ENCODE results near the gene TMEM273.

TMEM273 gene

GRCh38 chr10:49163741-49164140 is 24.4 kb downstream of the TMEM273 start:
- H2BK12ac ChIP-seq (ENCODE audit: low read length) = no peak overlapping the region

GRCh38 chr10:49162761-49163310 is 25.4 kb downstream of the TMEM273 start:
- H2BK12ac ChIP-seq (ENCODE audit: low read length) = no peak overlapping the region
- no peak overlapping the region for H4K8ac ChIP-seq (ENCODE audit: low read depth, low read length)
- no peak overlapping the region for H3K4ac ChIP-seq (ENCODE audit: low read length)
- no CpG with 5 or more reads among the region's 8 CpGs for whole genome bisulfite sequencing, 2 donors (ENCODE audit: extremely low coverage in 2 of 2, insufficient read length in 2 of 2, insufficient replicate concordance in 1 of 2)
- peaks cover 0 to 2% (median 0%) of the 10 kb centered on the region in 3 experiments for H3K27me3 ChIP-seq (ENCODE audit: control insufficient read depth in 3 of 3, insufficient read depth in 3 of 3, low read depth in 1 of 3, low read length in 3 of 3)
- H3K27ac ChIP-seq (replicated peaks; ENCODE audit: low read length) = no peak overlapping the region
- DNase-seq (ENCODE audit: low spot score) = no peak
- H2BK15ac ChIP-seq (ENCODE audit: low read length) = no peak overlapping the region
- no peak overlapping the region for H3K9ac ChIP-seq (ENCODE audit: low read depth, low read length, poor library complexity)
- no peak overlapping the region for H2BK120ac ChIP-seq (ENCODE audit: low read depth, low read length)
- H3K14ac ChIP-seq (ENCODE audit: low read length) = no peak overlapping the region
- no peaks in the 10 kb centered on the region for H3K4me1 ChIP-seq (ENCODE audit: control insufficient read depth in 2 of 2, insufficient read depth in 1 of 2, low read depth in 1 of 2, low read length in 2 of 2)
- peak overlapping the region; percentile 33 for H3K18ac ChIP-seq (ENCODE audit: low read length)
- no peak overlapping the region for H2AFZ ChIP-seq (ENCODE audit: low read length)
- no peak overlapping the region for H3K23ac ChIP-seq (ENCODE audit: low read depth, low read length, poor library complexity)
- H3K4me2 ChIP-seq (ENCODE audit: insufficient read depth, low read length, poor library complexity, severe bottlenecking) = no peak overlapping the region
- H3K36me3 ChIP-seq (replicated peaks in 1 of 2; ENCODE audit: control insufficient read depth in 2 of 2, insufficient read depth in 2 of 2, low read length in 2 of 2) = no peaks in the 10 kb centered on the region
- no peak overlapping the region for H2AK5ac ChIP-seq (ENCODE audit: low read depth, low read length)
- no peaks in the 10 kb centered on the region for H3K79me1 ChIP-seq (ENCODE audit: low read depth, low read length)
- H3K9me3 ChIP-seq (replicated peaks in 1 of 2; ENCODE audit: control insufficient read depth in 2 of 2, insufficient read depth in 1 of 2, low read depth in 1 of 2, low read length in 2 of 2) = no peaks in the 10 kb centered on the region
- no peak overlapping the region for H4K91ac ChIP-seq (ENCODE audit: low read depth, low read length, poor library complexity)
- no peak overlapping the region for H2BK5ac ChIP-seq (ENCODE audit: low read length)
- H3K4me3 ChIP-seq (ENCODE audit: low read length in 2 of 2) = no peak overlapping the region

More at GRCh38 chr10:49163741-49164140, 24.4 kb downstream of the TMEM273 start:
- no peak for DNase-seq (ENCODE audit: low spot score)
- no peak overlapping the region for H4K8ac ChIP-seq (ENCODE audit: low read depth, low read length)
- no peak overlapping the region for H2BK15ac ChIP-seq (ENCODE audit: low read length)
- H3K4me2 ChIP-seq (ENCODE audit: insufficient read depth, low read length, poor library complexity, severe bottlenecking) = no peak overlapping the region
- no peaks in the 10 kb centered on the region for H3K4me1 ChIP-seq (ENCODE audit: control insufficient read depth in 2 of 2, insufficient read depth in 1 of 2, low read depth in 1 of 2, low read length in 2 of 2)
- no peak overlapping the region for H4K91ac ChIP-seq (ENCODE audit: low read depth, low read length, poor library complexity)
- no peak overlapping the region for H3K27ac ChIP-seq (replicated peaks; ENCODE audit: low read length)
- no peak overlapping the region for H3K9ac ChIP-seq (ENCODE audit: low read depth, low read length, poor library complexity)
- peaks cover 0 to 2% (median 0%) of the 10 kb centered on the region in 3 experiments for H3K27me3 ChIP-seq (ENCODE audit: control insufficient read depth in 3 of 3, insufficient read depth in 3 of 3, low read depth in 1 of 3, low read length in 3 of 3)
- no peak overlapping the region for H2AK5ac ChIP-seq (ENCODE audit: low read depth, low read length)
- H2BK5ac ChIP-seq (ENCODE audit: low read length) = no peak overlapping the region
- no peak overlapping the region for H2AFZ ChIP-seq (ENCODE audit: low read length)
- no peak overlapping the region for H3K18ac ChIP-seq (ENCODE audit: low read length)
- H3K4ac ChIP-seq (ENCODE audit: low read length) = no peak overlapping the region
- no peaks in the 10 kb centered on the region for H3K9me3 ChIP-seq (replicated peaks in 1 of 2; ENCODE audit: control insufficient read depth in 2 of 2, insufficient read depth in 1 of 2, low read depth in 1 of 2, low read length in 2 of 2)
- no CpG with 5 or more reads among the region's 4 CpGs for WGBS, 2 donors (ENCODE audit: extremely low coverage in 2 of 2, insufficient read length in 2 of 2, insufficient replicate concordance in 1 of 2)
- H3K79me1 ChIP-seq (ENCODE audit: low read depth, low read length) = no peaks in the 10 kb centered on the region
- H3K36me3 ChIP-seq (replicated peaks in 1 of 2; ENCODE audit: control insufficient read depth in 2 of 2, insufficient read depth in 2 of 2, low read length in 2 of 2) = no peaks in the 10 kb centered on the region
- H3K14ac ChIP-seq (ENCODE audit: low read length) = no peak overlapping the region
- no peak overlapping the region for H3K23ac ChIP-seq (ENCODE audit: low read depth, low read length, poor library complexity)
- no peak overlapping the region for H2BK120ac ChIP-seq (ENCODE audit: low read depth, low read length)
- no peak overlapping the region for H3K4me3 ChIP-seq (ENCODE audit: low read length in 2 of 2)

GRCh38 chr10:49162063-49162462 is 26.1 kb downstream of the TMEM273 start:
- no peak overlapping the region for H2BK15ac ChIP-seq (ENCODE audit: low read length)
- H3K4me2 ChIP-seq (ENCODE audit: insufficient read depth, low read length, poor library complexity, severe bottlenecking) = no peak overlapping the region
- H3K4me3 ChIP-seq (ENCODE audit: low read length in 2 of 2) = peak overlapping the region in 1 of 2 donors; percentile 24
- no peak overlapping the region for H3K14ac ChIP-seq (ENCODE audit: low read length)
- H2BK5ac ChIP-seq (ENCODE audit: low read length) = no peak overlapping the region
- no peak overlapping the region for H3K18ac ChIP-seq (ENCODE audit: low read length)
- H3K9ac ChIP-seq (ENCODE audit: low read depth, low read length, poor library complexity) = no peak overlapping the region
- H3K27me3 ChIP-seq (ENCODE audit: control insufficient read depth in 3 of 3, insufficient read depth in 3 of 3, low read depth in 1 of 3, low read length in 3 of 3) = peaks cover 0 to 4% (median 0%) of the 10 kb centered on the region in 3 experiments
- H3K4me1 ChIP-seq (ENCODE audit: control insufficient read depth in 2 of 2, insufficient read depth in 1 of 2, low read depth in 1 of 2, low read length in 2 of 2) = no peaks in the 10 kb centered on the region
- H2BK120ac ChIP-seq (ENCODE audit: low read depth, low read length) = no peak overlapping the region
- H3K27ac ChIP-seq (replicated peaks; ENCODE audit: low read length) = no peak overlapping the region
- no peak overlapping the region for H4K8ac ChIP-seq (ENCODE audit: low read depth, low read length)
- WGBS, 2 donors (ENCODE audit: extremely low coverage in 2 of 2, insufficient read length in 2 of 2, insufficient replicate concordance in 1 of 2) = no CpG with 5 or more reads among the region's 5 CpGs
- no peak overlapping the region for H2BK12ac ChIP-seq (ENCODE audit: low read length)
- H2AFZ ChIP-seq (ENCODE audit: low read length) = no peak overlapping the region
- no peak overlapping the region for H3K23ac ChIP-seq (ENCODE audit: low read depth, low read length, poor library complexity)
- no peaks in the 10 kb centered on the region for H3K9me3 ChIP-seq (replicated peaks in 1 of 2; ENCODE audit: control insufficient read depth in 2 of 2, insufficient read depth in 1 of 2, low read depth in 1 of 2, low read length in 2 of 2)
- H3K4ac ChIP-seq (ENCODE audit: low read length) = no peak overlapping the region
- no peak overlapping the region for H2AK5ac ChIP-seq (ENCODE audit: low read depth, low read length)
- no peaks in the 10 kb centered on the region for H3K79me1 ChIP-seq (ENCODE audit: low read depth, low read length)
- no peak for DNase-seq (ENCODE audit: low spot score)
- H4K91ac ChIP-seq (ENCODE audit: low read depth, low read length, poor library complexity) = no peak overlapping the region
- no peaks in the 10 kb centered on the region for H3K36me3 ChIP-seq (replicated peaks in 1 of 2; ENCODE audit: control insufficient read depth in 2 of 2, insufficient read depth in 2 of 2, low read length in 2 of 2)

GRCh38 chr10:49161411-49161997 is 26.7 kb downstream of the TMEM273 start:
- no peak overlapping the region for H4K8ac ChIP-seq (ENCODE audit: low read depth, low read length)
- H3K4me1 ChIP-seq (ENCODE audit: control insufficient read depth in 2 of 2, insufficient read depth in 1 of 2, low read depth in 1 of 2, low read length in 2 of 2) = no peaks in the 10 kb centered on the region
- WGBS, 2 donors (ENCODE audit: extremely low coverage in 2 of 2, insufficient read length in 2 of 2, insufficient replicate concordance in 1 of 2) = no CpG with 5 or more reads among the region's 8 CpGs
- no peak overlapping the region for H3K14ac ChIP-seq (ENCODE audit: low read length)
- no peak overlapping the region for H3K4me3 ChIP-seq (ENCODE audit: low read length in 2 of 2)
- peaks cover 0 to 6% (median 0%) of the 10 kb centered on the region in 3 experiments for H3K27me3 ChIP-seq (ENCODE audit: control insufficient read depth in 3 of 3, insufficient read depth in 3 of 3, low read depth in 1 of 3, low read length in 3 of 3)
- no peak overlapping the region for H2AFZ ChIP-seq (ENCODE audit: low read length)
- no peak overlapping the region for H4K91ac ChIP-seq (ENCODE audit: low read depth, low read length, poor library complexity)
- H3K18ac ChIP-seq (ENCODE audit: low read length) = peak overlapping the region; percentile 24
- H3K23ac ChIP-seq (ENCODE audit: low read depth, low read length, poor library complexity) = no peak overlapping the region
- H3K36me3 ChIP-seq (replicated peaks in 1 of 2; ENCODE audit: control insufficient read depth in 2 of 2, insufficient read depth in 2 of 2, low read length in 2 of 2) = no peaks in the 10 kb centered on the region
- DNase-seq (ENCODE audit: low spot score) = no peak
- no peaks in the 10 kb centered on the region for H3K79me1 ChIP-seq (ENCODE audit: low read depth, low read length)
- H2BK15ac ChIP-seq (ENCODE audit: low read length) = no peak overlapping the region
- H2BK5ac ChIP-seq (ENCODE audit: low read length) = no peak overlapping the region
- H2BK120ac ChIP-seq (ENCODE audit: low read depth, low read length) = no peak overlapping the region
- no peak overlapping the region for H2AK5ac ChIP-seq (ENCODE audit: low read depth, low read length)
- H3K9me3 ChIP-seq (replicated peaks in 1 of 2; ENCODE audit: control insufficient read depth in 2 of 2, insufficient read depth in 1 of 2, low read depth in 1 of 2, low read length in 2 of 2) = no peaks in the 10 kb centered on the region
- H3K9ac ChIP-seq (ENCODE audit: low read depth, low read length, poor library complexity) = no peak overlapping the region
- no peak overlapping the region for H3K27ac ChIP-seq (replicated peaks; ENCODE audit: low read length)
- H3K4me2 ChIP-seq (ENCODE audit: insufficient read depth, low read length, poor library complexity, severe bottlenecking) = no peak overlapping the region
- H3K4ac ChIP-seq (ENCODE audit: low read length) = no peak overlapping the region
- no peak overlapping the region for H2BK12ac ChIP-seq (ENCODE audit: low read length)

Measured in neuronal stem cell (in vitro differentiated cells).